ENCODE measurements around the gene CELF4.
A peak's percentile ranks its signal among the peaks of the same experiment; 100 is the strongest.

Gene CELF4

GRCh38 chr18:37299471-37300304 lies 265.9 kb downstream of the CELF4 start:
- DNase-seq: peak in 54 of 58 donors; percentile 2 to 84 (median 52)

GRCh38 chr18:37298816-37299215 lies 266.8 kb downstream of the CELF4 start:
- no peak for DNase-seq

DNA sequence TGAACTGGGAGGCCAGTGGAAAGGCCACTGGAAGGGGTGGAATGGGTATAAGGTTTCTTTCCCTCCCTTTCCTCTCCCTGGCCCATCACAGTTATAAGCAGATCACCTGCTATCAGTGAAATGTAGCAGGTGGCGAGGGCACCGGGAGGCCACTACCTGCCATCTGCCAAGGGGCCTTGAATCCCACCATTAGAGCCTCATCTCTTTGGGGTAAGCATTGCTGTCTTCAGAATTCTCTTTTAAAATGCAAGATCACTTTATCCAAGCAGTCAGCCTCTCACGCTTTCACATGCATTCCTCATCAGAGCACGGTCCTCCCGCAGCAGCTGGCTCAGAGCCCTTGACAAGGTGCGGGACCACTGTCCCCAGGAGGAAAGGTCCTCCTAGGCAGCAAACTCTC lies 268.5 kb downstream of the CELF4 start:
- no peak for DNase-seq

- DNase-seq: no peak
Observed at GRCh38 chr18:37294951-37295350, 270.6 kb downstream of the CELF4 start.

GRCh38 chr18:37293359-37293758 lies 272.2 kb downstream of the CELF4 start:
- DNase-seq: no peak

DNA sequence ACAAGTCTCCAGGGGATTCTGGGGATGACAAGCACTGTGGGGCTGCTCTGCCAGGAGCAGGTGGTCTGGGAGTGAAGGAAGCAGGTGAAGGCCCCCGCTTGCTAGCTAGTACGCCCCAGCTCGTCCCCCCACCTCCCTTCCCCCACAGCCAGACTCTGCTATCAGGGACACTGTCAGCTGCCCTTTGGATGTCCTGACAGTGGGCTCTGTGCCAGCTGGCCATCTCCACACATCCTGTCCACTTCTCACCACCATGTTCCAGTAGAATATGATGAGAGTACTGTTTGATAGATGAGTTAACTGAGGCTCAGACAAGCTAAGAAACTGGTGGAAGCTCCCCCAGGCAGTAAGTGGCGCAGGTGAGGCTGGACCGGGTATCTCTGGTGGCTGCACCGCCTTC lies 276.2 kb downstream of the CELF4 start:
- DNase-seq: no peak

GRCh38 chr18:37287601-37288000 lies 278.0 kb downstream of the CELF4 start:
- no peak for DNase-seq

DNA sequence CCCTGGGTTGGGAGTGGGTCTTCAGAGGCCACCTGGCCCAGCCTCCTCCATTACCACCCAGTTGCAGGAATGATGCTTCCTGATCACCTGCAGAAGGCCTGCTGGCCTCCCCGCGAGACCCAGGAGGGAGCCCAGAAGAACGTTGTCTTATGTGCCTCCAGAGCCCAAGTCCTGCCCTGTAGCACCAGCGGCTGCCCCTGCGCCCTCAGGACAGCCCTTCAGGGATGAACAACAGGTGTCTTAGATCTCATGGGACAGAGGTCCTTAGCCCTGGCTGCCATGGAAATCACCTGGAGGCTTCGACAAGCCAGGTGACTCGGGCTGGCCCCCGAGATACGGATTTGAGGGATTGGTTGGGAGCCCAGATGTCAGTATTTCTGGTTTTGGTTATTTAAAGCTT lies 278.8 kb downstream of the CELF4 start:
- no peak for DNase-seq

DNA sequence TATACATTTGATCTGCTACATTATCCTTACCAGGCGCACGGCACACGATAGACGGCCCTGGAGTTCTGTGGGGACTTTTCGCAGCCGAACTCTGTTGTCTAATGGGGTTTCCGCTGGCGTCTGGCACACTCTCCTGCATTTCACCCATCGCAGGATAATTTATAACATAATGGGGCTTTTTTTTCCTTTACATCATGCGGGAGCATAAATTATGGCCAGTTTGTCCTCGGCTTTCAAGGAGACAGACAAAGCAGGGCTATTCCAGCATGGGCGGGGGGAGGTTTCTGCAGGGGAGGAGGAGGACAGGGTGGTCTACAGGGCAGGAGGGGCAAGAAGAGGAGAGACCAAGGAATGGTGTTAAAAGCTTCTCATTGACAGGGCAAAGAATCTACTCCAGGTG lies 279.8 kb downstream of the CELF4 start:
- DNase-seq: no peak

GRCh38 chr18:37284260-37284659 lies 281.3 kb downstream of the CELF4 start:
- DNase-seq: no peak

DNA sequence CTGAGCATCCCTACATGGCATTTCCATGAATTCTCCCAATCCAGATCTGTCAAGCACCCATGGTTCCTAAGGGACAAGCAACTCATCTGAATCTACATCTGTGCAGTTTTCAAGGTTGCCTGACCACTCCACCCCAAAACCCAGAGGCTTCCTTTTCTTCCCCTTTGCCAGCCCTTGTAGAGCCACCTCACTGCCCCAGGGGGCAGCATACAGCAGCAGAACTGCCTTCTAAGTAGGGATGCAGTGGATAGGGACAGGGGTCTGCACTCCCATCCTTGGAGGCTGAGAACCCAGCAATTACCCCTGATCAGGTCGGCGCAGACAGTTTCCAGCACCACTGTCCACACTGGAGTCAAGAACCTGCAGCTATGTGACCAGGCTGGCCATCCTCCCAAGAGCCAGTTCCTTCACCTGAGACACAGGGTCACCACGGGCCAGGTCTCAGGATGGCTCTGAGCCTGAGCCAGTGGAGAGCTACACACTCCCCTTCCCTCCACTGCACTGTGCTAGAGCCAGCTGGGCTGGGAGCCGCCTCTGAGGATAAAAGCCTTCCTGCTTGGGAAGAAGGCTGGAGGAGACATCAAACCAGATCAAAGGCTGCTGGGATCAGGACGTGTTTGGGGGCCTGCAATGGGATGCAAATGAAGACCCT lies 283.1 kb downstream of the CELF4 start:
- no peak for DNase-seq

GRCh38 chr18:37280701-37281393 lies 284.8 kb downstream of the CELF4 start:
- DNase-seq: no peak

DNA sequence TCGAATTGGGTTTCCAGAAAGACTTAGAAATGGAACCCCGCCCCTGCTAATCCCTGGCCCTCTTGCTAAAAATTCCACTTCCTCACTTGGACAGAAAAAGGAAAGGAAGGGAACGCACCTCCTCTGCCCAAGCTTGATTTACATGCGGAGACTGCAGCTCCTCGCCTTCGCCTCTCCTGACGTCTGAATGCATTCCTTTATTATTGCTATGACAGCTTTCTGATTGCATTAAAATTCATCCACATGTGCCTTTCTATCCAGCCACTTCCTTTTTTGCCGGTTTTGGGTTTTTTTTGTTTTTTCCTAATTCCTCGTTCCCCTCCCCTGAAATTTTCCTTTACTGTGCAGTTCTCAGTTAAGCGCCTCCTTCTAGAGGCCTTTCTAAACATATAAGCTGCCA lies 287.8 kb downstream of the CELF4 start:
- peak in 8 of 58 donors; percentile 7 to 59 (median 18) for DNase-seq

GRCh38 chr18:37276111-37276890 lies 289.3 kb downstream of the CELF4 start:
- peak in 1 of 58 donors; percentile 22 for DNase-seq

GRCh38 chr18:37275237-37275741 lies 290.3 kb downstream of the CELF4 start:
- DNase-seq: no peak

DNA sequence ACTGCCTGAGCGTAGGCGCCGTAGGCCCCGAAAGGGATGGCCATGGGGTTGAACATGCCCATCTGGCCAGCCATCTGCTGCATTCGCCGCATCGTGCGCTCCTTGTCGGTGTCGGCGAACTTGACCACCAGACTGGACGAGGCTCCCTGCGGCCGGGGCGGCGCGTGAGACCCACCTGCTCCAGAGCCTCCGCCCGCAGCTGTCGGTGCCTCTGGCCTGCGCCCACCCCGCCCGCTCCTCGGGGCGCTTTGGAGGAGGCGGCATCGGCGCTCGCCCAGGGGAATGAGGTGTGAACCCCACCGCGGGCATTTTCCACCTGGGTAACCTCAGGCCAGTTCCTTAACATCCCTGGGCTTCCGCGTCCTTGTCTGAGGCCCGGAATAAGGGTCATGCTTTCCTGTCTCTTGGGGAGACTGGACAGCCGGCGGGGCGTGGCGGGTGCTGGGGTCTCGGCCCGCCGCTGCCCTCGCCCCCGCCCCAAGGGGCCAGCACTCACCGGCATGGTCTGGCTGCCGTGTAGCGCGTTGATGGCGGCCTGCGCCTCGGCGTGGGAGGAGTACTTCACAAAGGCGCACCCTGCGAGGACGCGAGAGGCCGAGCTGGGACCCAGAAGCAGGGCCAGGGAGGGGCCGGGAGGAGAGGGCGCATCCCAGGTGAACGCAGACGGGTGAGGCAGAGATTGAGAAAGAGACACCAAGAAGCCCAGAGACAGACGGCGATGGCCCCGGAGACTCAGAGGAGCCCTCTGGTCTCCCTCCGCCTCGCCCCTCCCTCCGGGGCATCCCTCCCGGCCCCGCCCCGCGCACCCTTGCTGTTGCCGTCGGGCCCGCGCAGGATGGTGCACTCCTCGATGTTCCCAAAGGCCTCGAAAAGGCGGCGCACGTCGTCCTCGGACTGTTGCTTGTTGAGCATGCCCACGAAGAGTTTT lies 291.0 kb downstream of the CELF4 start:
- no peak for DNase-seq

DNA sequence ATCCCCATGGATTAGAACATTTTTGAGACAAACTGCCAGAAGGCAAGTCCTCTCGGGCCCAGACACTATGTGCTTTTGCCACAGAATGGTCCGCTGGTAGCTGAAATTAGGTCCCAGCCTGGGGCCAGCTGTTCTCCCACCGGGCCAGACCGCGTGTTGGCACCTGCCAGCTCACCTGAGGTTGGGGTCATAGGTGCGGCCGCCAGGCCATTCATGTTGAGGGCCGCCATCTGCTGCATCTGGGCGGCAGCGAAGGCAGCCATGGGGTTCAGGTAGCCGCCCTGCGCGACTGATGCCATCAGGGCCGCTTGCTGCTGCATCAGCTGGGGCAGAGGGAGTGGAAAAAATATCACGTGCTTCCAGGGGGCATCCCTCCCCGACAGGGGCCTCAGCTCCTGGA lies 292.8 kb downstream of the CELF4 start:
- DNase-seq: no peak

DNA sequence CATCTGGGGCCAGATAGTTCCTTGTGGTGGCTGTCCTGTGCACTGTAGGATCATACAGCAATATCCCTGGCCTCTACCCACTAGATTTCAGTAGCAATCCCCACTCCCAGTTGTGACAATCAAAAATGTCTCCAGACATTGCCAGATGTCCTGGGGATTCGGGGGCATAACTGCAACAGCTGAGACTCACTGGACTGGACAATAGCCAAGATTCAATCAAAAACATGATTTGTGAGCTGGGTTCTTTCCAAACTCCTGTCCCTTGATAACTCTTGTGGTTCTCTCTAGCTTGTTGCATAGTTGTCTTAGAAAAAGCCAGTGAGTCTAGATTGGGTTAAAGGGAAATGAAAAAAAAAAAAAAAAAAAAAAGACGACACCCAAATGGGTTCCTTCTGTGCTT lies 293.4 kb downstream of the CELF4 start:
- DNase-seq: no peak

DNA sequence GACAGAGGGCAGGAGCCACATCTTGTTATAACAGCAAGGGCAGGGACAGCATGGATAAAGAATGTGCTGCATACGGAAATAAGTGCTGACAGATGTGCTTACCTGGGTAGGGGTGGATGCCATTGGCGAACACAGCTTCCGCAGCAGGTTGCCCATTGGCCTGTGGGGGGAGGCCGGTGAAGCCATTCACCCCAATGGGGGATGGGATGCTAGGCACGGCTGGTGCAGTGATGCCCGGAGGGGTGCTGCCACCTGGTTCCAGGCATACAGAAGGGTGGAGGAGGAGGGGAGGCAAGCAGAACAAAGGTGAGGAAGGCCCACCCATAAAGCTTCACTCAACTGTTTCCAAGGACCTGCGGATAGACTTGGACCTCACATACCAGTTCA lies 294.9 kb downstream of the CELF4 start:
- no peak for DNase-seq

DNA sequence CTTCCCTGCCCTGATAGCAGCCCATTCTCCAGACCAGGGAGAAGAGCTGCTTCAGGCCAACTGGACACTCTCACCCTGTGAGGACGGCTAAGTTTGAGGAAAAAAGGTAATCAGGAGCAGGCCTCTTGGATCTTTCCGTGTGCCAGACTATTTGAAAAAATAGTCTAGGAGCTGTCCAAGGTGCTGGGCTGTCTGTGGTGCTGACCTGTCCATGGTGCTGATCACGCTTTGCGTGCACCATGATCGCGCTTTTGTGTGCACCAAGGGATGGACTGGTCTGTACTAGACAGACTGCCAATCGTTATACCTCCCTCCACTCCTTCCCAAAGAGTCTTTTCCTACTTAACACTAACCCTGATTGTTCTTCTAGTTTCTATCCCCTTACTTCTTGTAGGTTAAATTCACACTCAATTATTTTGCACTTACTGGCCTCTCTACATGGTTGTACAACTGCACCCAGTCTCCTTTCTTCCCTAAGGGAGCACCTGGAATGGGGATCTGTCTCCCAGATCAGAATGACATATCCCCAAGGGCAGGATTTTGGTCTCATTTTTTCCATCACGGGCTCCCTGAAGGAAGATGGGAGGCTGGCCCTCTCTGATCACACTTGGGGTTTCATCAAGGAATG lies 295.4 kb downstream of the CELF4 start:
- DNase-seq: peak in 7 of 58 donors; percentile 10 to 28 (median 17)
